Activated CD4-positive, alpha-beta T cell treated with anti-CD3 and anti-CD28 coated beads, Interleukin-10, Interleukin-2, amounts not matched to agents 100 ng/mL and 50 ng/mL, durations not matched to agents 16 hours and 8 hours (primary cell): ENCODE measurements around the gene SLC9A2.

Experiments used
- DNase-seq: peaks from one replicate; pipeline ENCODE4 v3.0.0-alpha.2; 2020

SLC9A2 gene

GRCh38 chr2:102677244-102678215, 58.2 kb downstream of the SLC9A2 start:
- DNase-seq = no peak

DNA sequence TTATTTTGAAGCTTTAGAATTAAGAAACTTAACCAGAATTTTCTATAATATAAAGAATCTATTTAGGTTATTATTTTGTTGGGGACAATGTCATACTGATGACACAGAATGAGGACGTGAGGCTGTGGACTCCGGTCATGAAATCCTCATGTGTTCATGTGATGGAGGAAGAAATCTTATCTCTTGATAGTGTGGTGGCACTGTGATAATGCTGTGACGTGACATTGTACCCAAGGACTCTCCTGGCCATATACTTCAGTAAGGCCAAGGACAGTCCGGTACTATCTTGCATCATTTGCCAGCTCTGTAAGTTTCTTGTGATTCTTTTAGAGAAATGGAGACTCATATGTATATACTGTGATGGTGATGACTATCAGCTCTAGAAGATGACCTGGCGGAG, 59.1 kb downstream of the SLC9A2 start:
- DNase-seq = no peak

GRCh38 chr2:102686479-102687439, 67.4 kb downstream of the SLC9A2 start:
- no peak for DNase-seq

DNA sequence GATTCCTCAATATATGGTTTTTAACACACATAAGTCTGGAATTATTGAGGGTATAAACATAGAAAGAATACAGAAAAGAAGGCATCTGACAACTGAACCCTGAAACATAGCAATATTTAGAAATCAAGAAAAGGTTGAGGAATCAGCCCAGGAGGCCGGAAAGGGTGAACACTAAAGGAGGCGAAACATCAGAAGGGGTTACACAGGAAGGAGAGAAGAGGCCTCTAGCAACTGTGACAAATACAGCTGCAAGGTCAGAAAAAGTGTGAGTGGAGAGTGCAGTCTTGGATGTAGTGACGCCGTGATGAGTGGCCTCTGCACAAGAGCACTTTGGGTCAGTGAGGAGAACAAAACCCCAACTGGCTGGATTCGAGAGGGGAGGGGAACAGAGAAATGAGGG, 70.7 kb downstream of the SLC9A2 start:
- no peak for DNase-seq

GRCh38 chr2:102696463-102696862, 77.1 kb downstream of the SLC9A2 start:
- DNase-seq = no peak

GRCh38 chr2:102698369-102699111, 79.2 kb downstream of the SLC9A2 start:
- DNase-seq = no peak

DNA sequence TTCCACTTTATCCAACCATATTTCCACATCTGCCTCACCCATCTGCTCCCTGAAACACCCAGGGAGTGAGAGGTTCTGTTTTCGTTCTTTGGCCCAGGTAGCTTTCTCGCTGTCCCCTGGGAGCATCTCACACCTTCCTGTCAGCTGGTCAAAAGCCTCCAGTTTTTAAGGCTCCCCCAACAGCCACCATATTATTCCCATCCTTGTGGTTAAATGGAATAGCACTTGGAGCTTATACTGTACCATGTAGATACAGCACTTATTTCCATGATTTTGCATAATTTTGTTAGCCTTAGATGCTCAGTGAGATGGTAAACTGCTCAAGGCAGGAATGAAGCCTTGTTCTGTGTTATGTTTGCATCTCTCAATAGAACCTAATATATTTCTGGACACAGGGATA, 84.0 kb downstream of the SLC9A2 start:
- no peak for DNase-seq

DNA sequence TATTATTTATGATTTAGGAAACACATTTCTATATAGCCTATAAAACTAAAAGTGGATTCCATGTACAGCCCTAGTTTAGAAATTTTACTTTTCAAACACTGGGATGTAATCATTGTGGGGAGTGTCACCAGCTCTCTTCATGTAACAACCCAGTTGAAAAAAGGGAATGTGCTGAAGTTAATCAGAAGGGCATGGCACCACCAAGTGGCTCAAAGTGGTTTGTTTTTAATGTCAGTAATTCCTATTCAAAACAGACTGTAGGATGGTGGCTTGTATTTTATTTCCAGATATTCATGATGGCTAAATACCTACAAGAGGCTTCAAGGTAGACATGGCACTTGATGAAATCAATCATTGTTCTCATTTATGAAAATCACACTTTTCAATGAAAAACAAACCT, 84.4 kb downstream of the SLC9A2 start:
- no peak for DNase-seq

- DNase-seq = no peak
Observed at GRCh38 chr2:102704531-102704930, 85.2 kb downstream of the SLC9A2 start.

DNA sequence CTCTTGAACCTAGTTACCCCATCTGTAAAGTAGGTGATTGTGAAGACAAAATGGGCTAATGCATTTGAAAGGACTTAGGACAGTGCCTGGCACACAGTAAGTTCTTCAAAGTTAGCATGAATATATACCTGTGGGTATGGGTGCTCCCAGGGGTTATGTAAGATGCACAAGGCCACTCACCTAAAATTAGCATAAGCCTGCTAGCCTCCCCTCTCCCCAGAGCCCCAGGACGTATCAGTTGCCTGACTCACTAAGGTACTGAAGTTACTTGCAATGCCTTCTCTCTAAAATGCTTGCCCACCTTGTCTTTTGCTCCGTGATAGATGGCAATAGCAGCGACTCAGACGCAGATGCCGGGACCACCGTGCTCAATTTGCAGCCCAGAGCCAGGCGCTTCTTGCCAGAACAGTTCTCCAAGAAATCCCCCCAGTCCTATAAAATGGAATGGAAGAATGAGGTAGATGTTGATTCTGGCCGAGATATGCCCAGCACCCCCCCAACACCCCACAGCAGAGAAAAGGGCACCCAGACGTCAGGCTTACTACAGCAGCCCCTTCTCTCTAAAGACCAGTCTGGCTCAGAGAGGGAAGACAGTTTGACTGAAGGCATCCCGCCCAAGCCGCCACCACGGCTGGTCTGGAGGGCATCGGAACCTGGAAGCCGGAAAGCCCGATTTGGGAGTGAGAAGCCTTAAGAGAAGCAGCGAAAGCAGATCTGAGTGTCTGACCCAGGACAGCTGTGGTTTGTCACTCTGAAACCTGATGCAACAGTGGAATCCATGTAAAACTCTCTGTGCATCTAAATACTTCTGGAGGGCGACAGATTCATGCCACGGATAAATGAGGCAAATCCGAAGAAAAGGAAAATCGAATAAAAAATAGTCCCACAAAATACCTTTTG, 88.7 kb downstream of the SLC9A2 start:
- DNase-seq = no peak

- DNase-seq = no peak
Observed at GRCh38 chr2:102708847-102709559, 89.7 kb downstream of the SLC9A2 start.

- no peak for DNase-seq
Observed at GRCh38 chr2:102717308-102718018, 98.1 kb downstream of the SLC9A2 start.

DNA sequence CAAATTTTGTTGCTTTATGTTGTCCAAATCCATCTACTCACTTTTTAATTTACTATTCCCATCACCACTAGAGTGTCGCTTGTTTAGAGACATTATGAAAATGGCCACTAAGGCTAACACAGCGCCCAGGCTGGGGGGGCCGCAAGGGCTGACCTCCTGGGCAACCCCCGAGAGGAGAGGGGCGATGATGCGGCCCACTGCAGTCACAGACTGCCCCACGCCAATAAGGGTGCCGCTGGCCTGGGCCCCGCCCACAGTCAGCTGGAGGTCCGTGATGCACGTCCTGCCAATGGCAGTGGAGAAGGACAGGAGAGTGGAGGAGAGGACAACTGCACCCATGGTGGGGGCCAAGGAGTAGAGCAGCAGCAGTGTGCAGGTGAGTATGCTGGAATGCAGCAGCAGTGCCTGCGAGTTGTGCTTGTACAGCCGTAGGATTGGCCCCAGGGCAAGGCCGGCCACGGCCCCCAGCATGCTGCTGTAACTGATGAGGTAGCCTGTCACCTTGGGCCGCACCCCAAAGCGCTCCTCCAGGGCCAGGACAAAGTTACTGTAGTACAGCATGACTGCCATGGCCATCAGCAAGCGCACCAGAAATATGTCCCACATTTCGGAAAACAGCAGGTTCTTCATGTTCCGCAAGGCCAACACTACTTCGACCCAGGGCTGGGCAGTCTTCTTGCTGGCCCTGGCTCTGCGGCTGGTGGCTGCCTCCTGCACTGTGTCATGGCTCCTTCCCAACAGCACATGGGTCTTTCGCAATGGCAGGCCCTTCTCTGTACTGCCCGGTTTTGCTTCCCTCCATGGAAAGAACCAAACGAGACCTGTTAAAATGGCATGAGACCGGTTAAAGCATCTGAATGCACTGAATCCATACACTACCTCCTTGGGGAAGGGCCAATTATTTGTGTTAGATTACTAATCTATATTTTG, 99.3 kb downstream of the SLC9A2 start:
- no peak for DNase-seq

DNA sequence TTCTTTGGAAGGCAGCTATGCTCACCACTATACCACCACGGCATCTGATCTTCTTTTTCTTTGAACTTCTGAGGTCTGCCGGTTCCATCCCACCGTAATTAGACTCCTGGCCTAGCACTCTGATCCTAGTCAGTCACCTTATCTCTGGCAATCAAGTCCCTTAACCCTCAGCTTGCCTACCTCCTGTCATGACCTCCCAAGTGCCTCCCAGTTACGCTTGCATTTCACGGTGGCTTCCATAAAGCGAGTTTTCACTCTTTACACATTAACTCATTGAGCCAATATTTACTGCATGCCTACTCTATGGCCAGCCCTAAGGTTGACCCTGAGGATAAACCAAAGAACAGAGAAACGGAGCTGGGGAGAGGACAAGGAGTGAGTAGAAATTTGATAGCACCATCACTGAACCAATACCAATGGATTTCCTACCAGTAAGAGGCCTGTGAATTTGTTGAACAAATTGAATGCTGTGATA, 104.7 kb downstream of the SLC9A2 start:
- no peak for DNase-seq

GRCh38 chr2:102724553-102724952, 105.2 kb downstream of the SLC9A2 start:
- no peak for DNase-seq

DNA sequence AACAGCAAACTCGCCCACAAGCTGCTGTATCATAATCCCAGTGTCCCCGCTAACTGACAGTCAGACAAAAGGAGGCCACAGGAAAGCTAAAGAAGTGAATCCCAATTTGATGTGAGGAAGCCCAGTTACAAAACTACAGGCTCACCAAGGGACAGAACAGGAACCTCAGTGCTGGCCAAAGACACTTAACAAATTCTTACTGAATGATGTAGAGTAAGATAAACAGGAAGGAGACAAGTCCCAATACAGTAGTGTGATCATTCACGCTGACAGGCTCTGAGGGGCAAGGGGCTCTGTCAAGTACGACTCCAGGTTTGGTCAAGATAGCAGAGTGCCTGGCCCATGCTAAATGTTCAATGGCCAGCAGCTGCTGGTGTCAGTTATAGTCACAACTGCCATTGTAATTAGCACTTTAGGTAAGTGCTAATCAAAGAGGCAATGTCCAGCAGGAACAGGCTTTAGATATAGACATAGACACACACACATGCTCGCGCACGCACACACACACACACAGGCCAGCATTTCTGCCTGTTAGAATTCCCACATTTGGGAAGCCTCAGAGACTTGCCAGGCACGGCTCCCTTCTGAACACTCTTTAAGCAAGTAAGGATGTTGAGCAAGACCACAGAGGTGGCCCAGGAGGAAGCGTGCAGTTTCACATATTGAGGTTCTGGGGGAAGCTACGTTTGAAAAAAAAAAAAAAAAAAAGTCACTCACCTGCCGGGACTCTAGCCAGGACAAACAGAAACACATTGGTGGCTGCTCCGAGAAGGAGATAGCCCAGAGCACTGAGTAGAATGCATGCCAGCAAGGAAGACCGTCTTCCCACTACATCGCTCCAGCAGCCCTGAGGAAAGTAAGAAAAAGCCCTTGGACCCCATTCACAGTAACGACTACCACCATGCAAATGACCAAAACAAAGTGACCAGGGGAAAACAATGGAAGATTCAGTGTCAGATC, 107.1 kb downstream of the SLC9A2 start:
- DNase-seq = no peak

DNA sequence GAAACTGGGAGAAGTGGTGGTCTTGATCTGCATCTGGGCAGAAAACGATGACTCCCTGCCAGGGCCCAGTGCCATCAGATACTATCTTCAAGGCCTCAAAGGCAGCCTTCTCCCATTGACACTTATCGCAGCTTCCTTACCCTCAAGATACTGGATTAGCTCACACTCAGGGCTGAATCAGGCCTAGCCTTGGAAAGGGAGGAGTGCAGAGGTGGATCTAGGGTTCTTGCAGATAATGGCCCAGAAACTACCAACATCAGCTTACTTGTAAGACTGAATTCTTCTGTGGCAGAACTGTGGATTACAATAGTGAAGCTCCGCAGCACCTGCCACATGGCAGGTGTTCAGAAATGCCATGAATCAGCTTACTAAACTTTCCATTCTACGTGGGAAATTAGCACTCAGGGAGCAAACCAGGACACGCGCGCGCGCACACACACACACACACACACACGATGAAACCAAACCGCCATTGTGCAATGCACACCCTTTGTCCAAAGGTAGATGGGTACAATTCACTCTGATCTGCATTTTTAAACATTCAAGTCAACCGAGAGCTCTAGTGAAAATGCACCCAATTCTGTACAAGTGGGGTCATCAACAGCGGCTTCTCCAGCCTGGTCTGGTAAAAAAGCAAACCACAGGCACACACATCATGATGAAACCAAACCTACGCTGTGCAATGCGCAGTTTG, 116.2 kb downstream of the SLC9A2 start:
- DNase-seq = no peak
